ENCODE results near the gene DENR. TPM values are rescaled to one million over a fixed set of nuclear protein-coding genes. Genes with fewer than 3 reads are reported as not detected.
"Not testable (repeated sequence)": the region's sequence is repeated elsewhere in the genome, so short reads cannot be mapped to it uniquely, and the experiment has no call there.

DENR gene
- total and polyA plus RNA-seq, 2 of the 8 experiments (the other 6 are each of a cell fraction or from before 2014, with no cell fraction given): 26.9 to 84.0 TPM

DNA sequence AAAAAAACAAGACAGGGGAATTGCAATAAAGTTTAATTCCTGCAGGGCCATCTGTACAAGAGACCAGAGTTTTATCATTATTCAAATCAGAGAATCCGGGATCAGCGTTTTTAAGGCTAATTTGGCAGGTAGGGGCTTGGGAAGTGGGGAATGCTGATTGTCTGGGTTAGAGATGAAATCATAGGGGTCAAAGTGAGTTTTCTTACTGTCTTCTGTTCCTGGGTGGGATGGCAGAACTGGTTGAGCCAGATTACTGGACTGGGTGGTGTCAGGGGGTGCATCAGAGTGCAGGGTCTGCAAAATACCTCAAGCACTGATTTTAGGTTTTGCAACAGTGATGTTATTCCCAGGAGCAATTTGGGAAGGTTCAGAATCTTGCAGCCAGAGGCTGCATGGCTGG, 42.3 kb upstream of the DENR start:
- POLR2A ChIA-PET (ENCODE audit: partially characterized antibody); H3K4me1 ChIP-seq (replicated peaks in 1 of 4; ENCODE audit: control insufficient read depth in 3 of 4, insufficient read depth in 4 of 4, low read length in 3 of 4); H2BK12ac ChIP-seq (ENCODE audit: low read depth, low read length); H3K36me3 ChIP-seq (ENCODE audit: control insufficient read depth in 2 of 4, insufficient read depth in 4 of 4, low read length in 3 of 4); H4K5ac ChIP-seq (ENCODE audit: insufficient read length, low read depth, low read length); H2BK5ac ChIP-seq (ENCODE audit: low read depth, low read length); H3K23ac ChIP-seq (ENCODE audit: insufficient read length); H3K14ac ChIP-seq (ENCODE audit: insufficient read length); H3K27ac ChIP-seq (ENCODE audit: low read depth, low read length); H3K9ac ChIP-seq (replicated peaks in 1 of 4; ENCODE audit: extremely low read depth in 1 of 4, low read depth in 3 of 4, low read length in 3 of 4); H3K27me3 ChIP-seq (replicated peaks in 1 of 4; ENCODE audit: control insufficient read depth in 3 of 4, extremely low read depth in 1 of 4, insufficient read depth in 3 of 4, low read length in 3 of 4); CTCF ChIA-PET (ENCODE audit: partially characterized antibody); H4K8ac ChIP-seq (ENCODE audit: extremely low read depth, insufficient read depth, low read length); H4K91ac ChIP-seq (replicated peaks; ENCODE audit: insufficient read length, low read length); H2AFZ ChIP-seq (ENCODE audit: low read length); H3K9me3 ChIP-seq (ENCODE audit: insufficient read depth in 2 of 2, low read depth in 1 of 2, low read length in 1 of 2); H3K4me2 ChIP-seq (ENCODE audit: insufficient read depth in 1 of 2, low read depth in 2 of 2, low read length in 2 of 2); H2AK5ac ChIP-seq (ENCODE audit: low read depth, low read length); FAIRE-seq; H3K18ac ChIP-seq (ENCODE audit: extremely low read depth, low read length); H3K79me2 ChIP-seq (ENCODE audit: control insufficient read depth in 1 of 2, insufficient read depth in 2 of 2, low read length in 2 of 2); DNase-seq (ENCODE audit: low read depth in 1 of 2, low spot score in 2 of 2); H2BK20ac ChIP-seq (ENCODE audit: low read length); H4K20me1 ChIP-seq (replicated peaks in 1 of 2; ENCODE audit: control insufficient read depth in 1 of 2, insufficient read depth in 2 of 2, low read length in 2 of 2); H2BK15ac ChIP-seq (ENCODE audit: low read length); H3K56ac ChIP-seq (replicated peaks; ENCODE audit: insufficient read length, low read depth, low read length); H3K4ac ChIP-seq (replicated peaks; ENCODE audit: insufficient read length, low read depth, low read length); H3K79me1 ChIP-seq (ENCODE audit: low read depth, low read length); H3K23me2 ChIP-seq (ENCODE audit: low read depth, low read length); H2BK120ac ChIP-seq (replicated peaks; ENCODE audit: low read depth, low read length); H3K4me3 ChIP-seq (ENCODE audit: extremely low read depth in 1 of 4, insufficient read depth in 2 of 4, low read depth in 3 of 4, low read length in 4 of 4): not testable (repeated sequence)
- WGBS, 2 experiments (ENCODE audit: extremely low coverage in 1 of 2, insufficient coverage in 1 of 2, insufficient read length in 1 of 2, insufficient replicate concordance in 2 of 2, low coverage in 1 of 2, low lambda C conversion rate in 2 of 2, missing lambda C conversion rate in 1 of 2): 80% methylated on average over 2 of the region's 2 CpGs; no CpG with 5 or more reads in 1 of the 2 experiments

DNA sequence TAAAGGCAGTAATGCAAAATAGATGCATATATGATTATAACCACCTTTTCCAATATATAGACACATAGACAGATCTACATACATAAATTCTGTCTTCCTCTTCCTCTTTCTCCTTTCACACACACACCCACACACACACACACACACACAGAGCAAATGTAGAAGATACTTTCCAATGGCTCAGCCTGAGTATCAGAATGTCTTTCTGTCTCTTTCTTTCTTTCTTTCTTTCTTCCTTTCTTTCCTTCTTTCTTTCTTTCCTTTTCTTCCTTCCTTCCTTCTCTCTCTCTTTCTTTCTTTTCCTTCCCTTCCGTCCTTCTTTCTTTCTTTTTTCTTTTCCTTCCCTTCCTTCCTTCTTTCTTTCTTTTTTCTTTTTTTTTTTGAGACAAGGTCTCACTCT, 41.4 kb upstream of the DENR start:
- H4K5ac ChIP-seq (ENCODE audit: insufficient read length, low read depth, low read length); H3K27me3 ChIP-seq (replicated peaks in 1 of 4; ENCODE audit: control insufficient read depth in 3 of 4, extremely low read depth in 1 of 4, insufficient read depth in 3 of 4, low read length in 3 of 4); H3K56ac ChIP-seq (replicated peaks; ENCODE audit: insufficient read length, low read depth, low read length); H3K4me1 ChIP-seq (replicated peaks in 1 of 4; ENCODE audit: control insufficient read depth in 3 of 4, insufficient read depth in 4 of 4, low read length in 3 of 4); H3K27ac ChIP-seq (ENCODE audit: low read depth, low read length); H2BK20ac ChIP-seq (ENCODE audit: low read length); H2BK12ac ChIP-seq (ENCODE audit: low read depth, low read length); DNase-seq (ENCODE audit: low read depth in 1 of 2, low spot score in 2 of 2); H3K18ac ChIP-seq (ENCODE audit: extremely low read depth, low read length); H3K9ac ChIP-seq (replicated peaks in 1 of 4; ENCODE audit: extremely low read depth in 1 of 4, low read depth in 3 of 4, low read length in 3 of 4); H3K36me3 ChIP-seq (ENCODE audit: control insufficient read depth in 2 of 4, insufficient read depth in 4 of 4, low read length in 3 of 4); H2BK5ac ChIP-seq (ENCODE audit: low read depth, low read length); H3K9me3 ChIP-seq (ENCODE audit: insufficient read depth in 2 of 2, low read depth in 1 of 2, low read length in 1 of 2); H3K79me2 ChIP-seq (ENCODE audit: control insufficient read depth in 1 of 2, insufficient read depth in 2 of 2, low read length in 2 of 2); H3K23ac ChIP-seq (ENCODE audit: insufficient read length); H2AFZ ChIP-seq (ENCODE audit: low read length); H4K91ac ChIP-seq (replicated peaks; ENCODE audit: insufficient read length, low read length); FAIRE-seq; H4K20me1 ChIP-seq (replicated peaks in 1 of 2; ENCODE audit: control insufficient read depth in 1 of 2, insufficient read depth in 2 of 2, low read length in 2 of 2); H3K14ac ChIP-seq (ENCODE audit: insufficient read length); H2AK5ac ChIP-seq (ENCODE audit: low read depth, low read length); H3K4me3 ChIP-seq (ENCODE audit: extremely low read depth in 1 of 4, insufficient read depth in 2 of 4, low read depth in 3 of 4, low read length in 4 of 4); CTCF ChIA-PET (ENCODE audit: partially characterized antibody); H2BK15ac ChIP-seq (ENCODE audit: low read length); POLR2A ChIA-PET (ENCODE audit: partially characterized antibody); H3K4me2 ChIP-seq (ENCODE audit: insufficient read depth in 1 of 2, low read depth in 2 of 2, low read length in 2 of 2); H2BK120ac ChIP-seq (replicated peaks; ENCODE audit: low read depth, low read length); H4K8ac ChIP-seq (ENCODE audit: extremely low read depth, insufficient read depth, low read length); H3K23me2 ChIP-seq (ENCODE audit: low read depth, low read length); H3K4ac ChIP-seq (replicated peaks; ENCODE audit: insufficient read length, low read depth, low read length); H3K79me1 ChIP-seq (ENCODE audit: low read depth, low read length): not testable (repeated sequence)
- 33% methylated on average over 1 of the region's 1 CpG; no CpG with 5 or more reads in 1 of the 2 experiments for whole genome bisulfite sequencing, 2 experiments (ENCODE audit: extremely low coverage in 1 of 2, insufficient coverage in 1 of 2, insufficient read length in 1 of 2, insufficient replicate concordance in 2 of 2, low coverage in 1 of 2, low lambda C conversion rate in 2 of 2, missing lambda C conversion rate in 1 of 2)

Data from H1 (cell line).